HG03196 (cell line): Measurements from ENCODE around the gene FUT1.
"Not testable (repeated sequence)": the region's sequence is repeated elsewhere in the genome, so short reads cannot be mapped to it uniquely, and the experiment has no call there.

ENCODE experiments used
- ATAC-seq: cut with Tn5 transposase; IDR thresholded peaks from one replicate; pipeline ENCODE4 v1.9.1; 2021; ENCODE audit not compliant: unreplicated experiment

The FUT1 gene

GRCh38 chr19:48718106-48718505 is 34.3 kb downstream of the FUT1 start:
- ATAC-seq: not testable (repeated sequence)

GRCh38 chr19:48716562-48717291 is 35.7 kb downstream of the FUT1 start:
- no peak for ATAC-seq

DNA sequence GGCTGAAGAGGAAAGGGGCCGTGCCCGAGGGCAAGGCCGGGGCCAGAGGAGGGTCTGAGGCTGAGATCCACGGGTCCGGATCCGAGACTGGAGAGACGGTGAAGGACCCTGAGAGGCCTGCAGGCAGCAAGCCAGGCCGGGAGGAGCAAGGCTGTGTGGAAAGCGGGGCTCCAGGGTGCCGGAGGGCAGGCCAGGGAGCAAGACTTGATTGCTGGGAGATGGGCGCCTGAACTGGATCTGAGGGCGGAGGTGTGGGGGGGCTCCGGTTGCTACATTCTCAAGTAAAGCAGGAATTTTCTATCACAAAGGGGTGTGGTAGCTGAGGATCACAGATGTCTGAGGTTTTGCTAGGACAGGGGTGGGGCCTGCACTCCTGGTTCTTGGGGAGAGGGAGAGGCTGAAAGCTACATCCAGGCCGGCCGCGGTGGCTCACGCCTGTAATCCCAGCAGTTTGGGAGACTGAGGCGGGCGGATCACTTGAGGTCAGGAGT is 36.7 kb downstream of the FUT1 start:
- no peak for ATAC-seq

DNA sequence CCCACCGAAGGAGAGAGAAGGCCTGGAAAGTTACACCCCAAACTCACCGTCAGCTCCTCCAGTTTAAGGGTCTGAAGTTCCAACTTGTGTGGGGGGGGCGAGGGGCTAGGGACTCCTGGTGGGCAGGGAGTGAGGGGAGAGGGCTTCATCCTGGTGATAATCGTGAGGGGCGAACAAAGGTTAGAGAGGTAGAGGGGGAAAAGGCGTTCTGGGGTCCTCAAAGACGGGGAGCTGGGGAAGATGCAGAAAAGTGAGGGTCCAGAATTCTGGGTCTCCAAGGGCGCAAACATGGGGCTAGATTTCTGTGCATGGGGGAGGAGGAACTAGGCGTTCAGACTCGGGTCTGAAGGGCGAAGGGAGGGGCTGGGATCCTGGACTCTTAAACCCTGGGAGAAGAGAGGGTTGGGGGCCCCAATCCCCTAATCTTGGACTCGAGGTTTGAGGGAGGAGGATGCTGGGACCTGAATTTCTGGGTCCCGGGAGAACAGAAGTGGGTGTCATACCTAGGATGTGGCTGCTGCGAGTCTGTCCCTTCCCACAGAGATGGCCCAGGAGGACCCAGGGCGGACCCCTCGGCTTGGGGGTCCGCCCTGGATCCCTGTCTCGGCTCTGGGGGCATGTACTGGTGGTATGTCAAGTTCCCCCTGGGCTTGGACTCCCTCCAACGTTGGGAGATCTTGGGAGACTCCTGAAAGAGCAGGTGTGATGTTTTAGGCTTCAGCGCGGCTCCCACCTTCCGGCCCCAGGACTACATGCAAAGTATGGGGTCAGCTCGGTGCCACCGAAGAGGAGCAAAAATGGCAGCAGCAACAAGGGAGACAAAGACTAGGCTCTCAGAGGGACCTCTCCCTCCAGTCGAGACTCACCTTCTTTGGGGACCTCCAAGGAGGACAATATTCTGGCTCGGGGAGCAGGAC is 37.4 kb downstream of the FUT1 start:
- ATAC-seq: no peak

- ATAC-seq: peak; percentile 87
These were observed 38.3 kb downstream of the FUT1 start for GRCh38 chr19:48713864-48714755.

DNA sequence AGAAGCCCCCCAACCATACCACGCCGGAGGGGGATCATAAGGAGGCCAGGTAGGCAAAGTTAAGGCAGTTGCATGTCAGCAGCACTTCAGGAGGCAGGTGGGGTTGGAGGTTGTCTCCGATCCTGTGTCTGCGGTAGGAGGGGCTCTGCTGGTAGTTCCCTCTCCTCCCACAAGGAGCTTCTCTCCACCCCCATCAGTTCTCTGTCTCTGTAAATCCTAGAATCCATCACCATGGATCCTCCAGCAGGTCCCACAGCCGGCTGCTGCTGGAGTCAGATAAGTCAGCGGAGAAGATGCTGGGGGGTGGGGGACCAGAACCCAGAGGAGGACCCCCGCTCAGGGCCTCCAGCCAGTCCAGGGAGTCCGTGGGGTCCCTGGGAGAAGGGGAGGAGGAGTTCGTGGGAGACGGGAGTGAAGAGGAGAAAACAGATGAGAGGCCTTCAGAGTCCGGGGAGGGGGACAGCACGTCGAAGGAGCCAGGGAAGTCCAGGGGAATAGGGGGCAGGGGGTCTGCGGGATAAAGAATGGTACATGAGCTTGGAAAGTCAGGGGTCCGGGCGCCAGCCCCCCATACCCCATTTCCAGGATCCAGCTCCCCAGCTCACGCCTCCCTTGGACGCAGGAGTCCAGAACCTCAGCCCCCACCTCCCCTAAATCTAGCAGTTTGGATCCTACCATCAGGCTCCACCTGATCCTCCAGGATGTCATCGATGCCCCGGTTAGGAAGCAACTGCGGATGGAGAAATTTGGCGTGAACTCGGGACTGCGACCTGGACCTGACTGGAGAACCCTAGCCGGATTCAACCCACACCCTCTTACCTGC is 39.2 kb downstream of the FUT1 start:
- ATAC-seq: no peak

DNA sequence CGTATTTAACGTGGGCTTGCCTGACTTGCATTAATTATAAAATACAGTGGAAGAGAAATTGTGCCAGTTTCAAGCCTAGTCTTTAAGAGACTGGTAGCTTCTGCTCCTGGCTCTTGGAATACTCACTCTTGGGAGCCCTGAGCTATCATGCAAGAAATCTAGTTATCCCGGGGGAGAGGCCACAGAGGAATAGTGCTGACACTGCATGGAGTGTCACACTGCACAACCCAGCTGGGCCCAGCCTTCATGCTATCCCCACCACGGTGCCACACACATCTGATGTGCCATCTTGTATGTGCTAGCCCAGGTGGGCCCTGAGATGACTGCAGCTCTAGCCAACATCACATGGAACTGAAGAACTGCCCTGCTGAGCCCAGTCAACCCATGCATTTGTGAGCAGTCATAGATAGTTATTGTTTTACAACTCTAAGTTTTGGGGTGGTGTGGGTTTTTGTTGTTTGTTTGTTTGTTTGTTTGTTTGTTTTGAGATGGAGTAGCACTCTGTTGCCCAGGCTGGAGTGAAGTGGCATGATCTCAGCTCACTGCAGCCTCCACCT is 41.3 kb downstream of the FUT1 start:
- no peak for ATAC-seq

GRCh38 chr19:48708471-48708870 is 44.0 kb downstream of the FUT1 start:
- ATAC-seq: no peak

DNA sequence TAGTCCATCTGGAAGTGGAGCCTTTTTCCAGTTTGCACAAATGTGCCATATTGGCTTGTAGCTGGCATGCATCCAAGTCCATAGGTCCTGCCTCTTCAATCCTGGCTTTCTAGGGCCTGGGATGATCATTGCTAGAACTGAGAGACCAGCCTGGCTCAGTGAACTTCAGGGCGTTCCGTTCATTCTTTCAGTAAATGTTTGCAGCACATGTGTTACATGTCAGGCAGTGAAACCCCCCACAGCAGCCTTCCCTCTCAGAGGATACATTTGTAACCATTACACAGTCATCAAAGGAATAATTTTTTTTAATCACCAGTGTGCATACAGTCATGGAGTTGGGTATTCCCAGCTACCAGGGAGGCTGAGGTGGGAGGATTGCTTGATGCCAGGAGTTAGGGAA is 47.0 kb downstream of the FUT1 start:
- no peak for ATAC-seq

- no peak for ATAC-seq
These were observed 49.1 kb downstream of the FUT1 start for GRCh38 chr19:48703316-48703715.

- no peak for ATAC-seq
These were observed 49.7 kb downstream of the FUT1 start for GRCh38 chr19:48702701-48703100.

- no peak for ATAC-seq
These were observed 54.4 kb downstream of the FUT1 start for GRCh38 chr19:48698046-48698445.
